MCF 10A (cell line): ENCODE data around the gene AFAP1L2. TPM values are rescaled to one million over a fixed set of nuclear protein-coding genes. Genes with fewer than 3 reads are reported as not detected.

Experiments
- BruUV-seq: library from RNA; stranded (reverse); fragments of 400-500 nt; replicated peaks from 2 replicates; lab custom pipeline; 2021; lab: Mats Ljungman, UMichigan
- CTCF ChIA-PET: fragments of 300-600 bp; sonication (Branson Sonifier 250); formaldehyde crosslinking; extraction: SDS; loops from one replicate; lab custom pipeline; 2021; ENCODE audit warnings: antibody characterized with exemption, inconsistent platforms; lab: Yijun Ruan, JAX
- POLR2A ChIA-PET: fragments of 300-600, 350-650 bp; sonication (Branson Sonifier 250); formaldehyde crosslinking; extraction: SDS; loops from one replicate; lab custom pipeline; 2020; ENCODE audit warnings: antibody characterized with exemption, inconsistent platforms; lab: Yijun Ruan, JAX
- DNase-seq: peaks from one replicate; pipeline ENCODE4 v3.0.0-alpha.2; 2018; ENCODE audit not compliant: unreplicated experiment
- H3K27ac Mint-ChIP-seq: one replicate; pipeline ENCODE4 v1.8.0; 2022; ENCODE audit warnings: mild to moderate bottlenecking, low read depth, mixed read lengths; ENCODE audit not compliant: unreplicated experiment
- H3K27me3 Mint-ChIP-seq: one replicate; pipeline ENCODE4 v1.8.0; 2022; ENCODE audit warnings: mixed read lengths; ENCODE audit not compliant: insufficient read depth, unreplicated experiment
- H3K36me3 Mint-ChIP-seq: one replicate; pipeline ENCODE4 v1.8.0; 2022; ENCODE audit warnings: mild to moderate bottlenecking, moderate library complexity, mixed read lengths; ENCODE audit not compliant: insufficient read depth, unreplicated experiment
- H3K4me1 Mint-ChIP-seq: one replicate; pipeline ENCODE4 v1.8.0; 2022; ENCODE audit warnings: mixed read lengths; ENCODE audit not compliant: insufficient read depth, unreplicated experiment
- H3K4me3 Mint-ChIP-seq: one replicate; pipeline ENCODE4 v1.8.0; 2022; ENCODE audit warnings: mild to moderate bottlenecking, moderate library complexity, mixed read lengths; ENCODE audit not compliant: unreplicated experiment
- H3K9me3 Mint-ChIP-seq: one replicate; pipeline ENCODE4 v1.8.0; 2022; ENCODE audit warnings: mixed read lengths; ENCODE audit not compliant: unreplicated experiment
- intact Hi-C: fragments of 100-400 bp; cut with micrococcal nuclease; formaldehyde crosslinking; loops from 2 replicates; pipeline ENCODE4 v1.14.1; 2022
- total RNA-seq: library from RNA; stranded (reverse); gene quantifications from 2 replicates; pipeline ENCODE4 v1.2.3, GENCODE V29; 2022
- TF ChIP-seq, protein P1 (sequence below): fragments of 200-600 bp; IDR thresholded peaks from one replicate; pipeline ENCODE4 v1.8.0; 2022; ENCODE audit warnings: antibody characterized with exemption, mild to moderate bottlenecking; ENCODE audit not compliant: unreplicated experiment

AFAP1L2 gene
- total RNA-seq, 1 experiment from 2014 or later: 5.8 TPM

- TF ChIP-seq, protein P1, sequence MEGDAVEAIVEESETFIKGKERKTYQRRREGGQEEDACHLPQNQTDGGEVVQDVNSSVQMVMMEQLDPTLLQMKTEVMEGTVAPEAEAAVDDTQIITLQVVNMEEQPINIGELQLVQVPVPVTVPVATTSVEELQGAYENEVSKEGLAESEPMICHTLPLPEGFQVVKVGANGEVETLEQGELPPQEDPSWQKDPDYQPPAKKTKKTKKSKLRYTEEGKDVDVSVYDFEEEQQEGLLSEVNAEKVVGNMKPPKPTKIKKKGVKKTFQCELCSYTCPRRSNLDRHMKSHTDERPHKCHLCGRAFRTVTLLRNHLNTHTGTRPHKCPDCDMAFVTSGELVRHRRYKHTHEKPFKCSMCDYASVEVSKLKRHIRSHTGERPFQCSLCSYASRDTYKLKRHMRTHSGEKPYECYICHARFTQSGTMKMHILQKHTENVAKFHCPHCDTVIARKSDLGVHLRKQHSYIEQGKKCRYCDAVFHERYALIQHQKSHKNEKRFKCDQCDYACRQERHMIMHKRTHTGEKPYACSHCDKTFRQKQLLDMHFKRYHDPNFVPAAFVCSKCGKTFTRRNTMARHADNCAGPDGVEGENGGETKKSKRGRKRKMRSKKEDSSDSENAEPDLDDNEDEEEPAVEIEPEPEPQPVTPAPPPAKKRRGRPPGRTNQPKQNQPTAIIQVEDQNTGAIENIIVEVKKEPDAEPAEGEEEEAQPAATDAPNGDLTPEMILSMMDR: no peak
- Mint-ChIP-seq H3K4me3 (no peak overlapping the region), H3K27me3 (no peaks in the 10 kb centered on the region), H3K36me3 (peaks cover 5% of the 10 kb centered on the region), H3K9me3 (no peaks in the 10 kb centered on the region), H3K4me1 (peaks cover 33% of the 10 kb centered on the region), H3K27ac (no peak overlapping the region)
- ChIA-PET POLR2A (no interaction called here), CTCF (interaction anchor here (0.7 kb wide), 2 partner anchors 13 to 76 kb away, joined by 3 read pairs; no protein-coding TSS in a partner anchor)
- DNase-seq: no peak
- intact Hi-C loops: no loop called here
- no TSS peak for BruUV-seq
These were observed 17.9 kb downstream of the AFAP1L2 start for GRCh38 chr10:114386452-114386851.

DNA sequence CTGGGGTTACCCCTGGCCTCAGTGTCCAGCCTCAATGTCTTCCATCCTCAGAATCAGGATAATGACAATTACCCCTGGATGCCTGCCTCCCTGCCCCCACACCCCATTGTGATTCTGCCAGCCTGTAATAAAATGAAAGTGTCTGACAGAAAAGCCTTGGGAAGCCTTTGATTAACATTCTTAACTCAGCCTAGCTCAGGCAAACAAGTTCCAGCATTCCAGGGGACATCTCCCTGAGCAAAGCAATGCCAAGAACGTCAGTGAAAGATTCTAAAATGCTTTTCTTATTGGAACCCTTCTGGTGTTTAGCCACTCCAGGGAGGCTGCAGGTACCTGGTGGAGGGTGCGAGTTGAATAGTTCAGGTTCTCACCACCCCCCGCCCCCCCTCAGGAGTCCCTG is 18.7 kb downstream of the AFAP1L2 start:
- Mint-ChIP-seq H3K36me3 (peaks cover 5% of the 10 kb centered on the region), H3K27ac (no peak overlapping the region), H3K4me1 (peaks cover 26% of the 10 kb centered on the region), H3K27me3 (no peaks in the 10 kb centered on the region), H3K9me3 (peaks cover 6% of the 10 kb centered on the region), H3K4me3 (no peak overlapping the region)
- intact Hi-C loops: no loop called here
- TF ChIP-seq, protein P1: no peak
- ChIA-PET POLR2A (no interaction called here), CTCF (interaction anchor here (0.7 kb wide), 1 partner anchor 75 kb away, joined by 3 read pairs; no protein-coding TSS in a partner anchor)
- DNase-seq: no peak
- no TSS peak for BruUV-seq

- H3K9me3 Mint-ChIP-seq: peaks cover 11% of the 10 kb centered on the region
- no peaks in the 10 kb centered on the region for H3K27me3 Mint-ChIP-seq
- CTCF ChIA-PET: no interaction called here
- TF ChIP-seq, protein P1: no peak
- no TSS peak for BruUV-seq
- no peak overlapping the region for H3K4me3 Mint-ChIP-seq
- peaks cover 5% of the 10 kb centered on the region for H3K36me3 Mint-ChIP-seq
- H3K27ac Mint-ChIP-seq: no peak overlapping the region
- no peak for DNase-seq
- H3K4me1 Mint-ChIP-seq: peaks cover 18% of the 10 kb centered on the region
- intact Hi-C loops: no loop called here
- POLR2A ChIA-PET: no interaction called here
These were observed 19.7 kb downstream of the AFAP1L2 start for GRCh38 chr10:114384601-114385000.

DNA sequence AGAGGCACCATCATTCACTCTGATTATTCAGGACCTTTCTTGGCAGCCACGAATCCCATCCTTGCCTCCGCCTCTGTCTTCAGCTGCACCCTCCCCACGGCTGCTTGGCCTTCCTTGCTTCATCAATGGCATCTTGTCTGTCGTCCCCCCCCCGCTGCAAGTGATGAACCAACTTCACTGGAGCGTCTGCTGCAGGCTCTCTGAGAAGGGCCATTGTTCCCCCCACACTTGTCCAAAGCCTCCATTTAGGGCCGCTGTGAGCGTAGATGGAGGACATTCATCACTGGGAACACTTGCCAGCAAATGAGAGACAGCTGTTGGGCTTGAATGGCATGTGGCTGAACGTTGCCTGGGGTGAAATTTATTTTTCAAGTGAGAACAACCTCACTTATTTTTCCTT is 20.1 kb downstream of the AFAP1L2 start:
- no peak for DNase-seq
- H3K9me3 Mint-ChIP-seq: peaks cover 11% of the 10 kb centered on the region
- H3K27me3 Mint-ChIP-seq: no peaks in the 10 kb centered on the region
- CTCF ChIA-PET: no interaction called here
- POLR2A ChIA-PET: no interaction called here
- intact Hi-C loops: no loop called here
- no TSS peak for BruUV-seq
- peaks cover 5% of the 10 kb centered on the region for H3K36me3 Mint-ChIP-seq
- peaks cover 14% of the 10 kb centered on the region for H3K4me1 Mint-ChIP-seq
- no peak overlapping the region for H3K4me3 Mint-ChIP-seq
- TF ChIP-seq, protein P1: no peak
- no peak overlapping the region for H3K27ac Mint-ChIP-seq
